HG03060 (cell line): ENCODE data around the gene SLC22A5.

Experiments
- ATAC-seq: cut with Tn5 transposase; IDR thresholded peaks from one replicate; pipeline ENCODE4 v1.9.1; 2021; ENCODE audit warnings: low read depth, moderate number of reproducible peaks; ENCODE audit not compliant: unreplicated experiment

SLC22A5 gene

DNA sequence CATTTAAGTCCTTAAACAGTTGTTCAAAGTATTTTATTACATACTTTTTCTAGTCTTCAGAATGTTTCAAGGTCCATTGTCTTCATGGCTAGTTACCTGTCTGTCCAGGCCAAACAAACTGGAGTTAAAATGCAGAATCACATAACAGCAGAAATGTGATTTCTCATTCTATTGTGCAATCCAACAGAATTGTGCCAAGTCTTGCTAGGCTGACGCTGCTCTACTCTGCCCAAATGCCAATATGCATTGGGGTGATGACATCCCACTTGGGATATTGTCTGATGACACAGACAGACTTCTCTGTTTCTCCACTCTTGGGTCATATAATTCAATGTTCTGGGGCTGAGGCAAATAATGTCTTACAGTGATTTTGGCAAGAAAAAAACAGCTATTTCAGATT lies 5.2 kb upstream of the SLC22A5 start:
- ATAC-seq = no peak

DNA sequence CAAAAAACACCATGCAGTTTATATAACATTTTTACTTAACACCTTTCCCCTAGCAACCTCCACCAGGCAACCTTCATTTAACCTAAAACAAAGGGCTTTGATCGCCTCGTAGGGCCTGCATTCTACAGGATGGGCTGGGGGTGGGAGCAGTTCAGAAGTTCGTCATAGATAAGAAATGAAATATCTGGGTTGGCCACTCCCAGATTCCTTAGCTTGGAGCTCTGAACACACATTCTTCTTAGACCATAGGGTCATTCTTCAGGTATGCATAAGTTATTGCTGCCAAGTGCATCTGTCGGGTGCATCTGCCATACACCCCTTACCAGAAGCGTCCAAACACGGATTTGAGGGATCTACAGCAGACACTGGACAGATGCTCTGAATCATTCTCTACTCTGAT lies 4.3 kb upstream of the SLC22A5 start:
- no peak for ATAC-seq

DNA sequence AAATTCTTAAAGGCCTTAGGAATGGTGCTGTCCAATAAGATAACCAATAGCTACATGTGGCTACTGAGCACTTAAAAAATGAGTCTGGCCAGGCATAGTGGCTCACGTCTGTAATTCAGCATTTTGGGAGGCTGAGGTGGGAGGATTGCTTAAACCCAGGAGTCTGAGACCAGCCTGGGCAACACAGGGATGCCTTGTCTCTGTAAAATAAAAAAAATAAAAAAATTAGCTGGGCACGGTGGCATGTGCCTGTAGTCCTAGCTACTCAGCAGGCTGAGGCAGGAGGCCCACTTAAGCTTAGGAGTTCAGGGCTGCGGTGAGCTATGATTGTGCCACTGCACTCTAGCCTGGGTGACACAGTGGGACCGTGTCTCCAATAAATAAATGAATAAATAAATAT lies 1.3 kb upstream of the SLC22A5 start:
- no peak for ATAC-seq

- ATAC-seq = no peak
Measured at GRCh38 chr5:132369007-132369473, 470 bp upstream of the SLC22A5 start.

- no peak for ATAC-seq
Measured at GRCh38 chr5:132370181-132370970, 866 bp downstream of the SLC22A5 start.

DNA sequence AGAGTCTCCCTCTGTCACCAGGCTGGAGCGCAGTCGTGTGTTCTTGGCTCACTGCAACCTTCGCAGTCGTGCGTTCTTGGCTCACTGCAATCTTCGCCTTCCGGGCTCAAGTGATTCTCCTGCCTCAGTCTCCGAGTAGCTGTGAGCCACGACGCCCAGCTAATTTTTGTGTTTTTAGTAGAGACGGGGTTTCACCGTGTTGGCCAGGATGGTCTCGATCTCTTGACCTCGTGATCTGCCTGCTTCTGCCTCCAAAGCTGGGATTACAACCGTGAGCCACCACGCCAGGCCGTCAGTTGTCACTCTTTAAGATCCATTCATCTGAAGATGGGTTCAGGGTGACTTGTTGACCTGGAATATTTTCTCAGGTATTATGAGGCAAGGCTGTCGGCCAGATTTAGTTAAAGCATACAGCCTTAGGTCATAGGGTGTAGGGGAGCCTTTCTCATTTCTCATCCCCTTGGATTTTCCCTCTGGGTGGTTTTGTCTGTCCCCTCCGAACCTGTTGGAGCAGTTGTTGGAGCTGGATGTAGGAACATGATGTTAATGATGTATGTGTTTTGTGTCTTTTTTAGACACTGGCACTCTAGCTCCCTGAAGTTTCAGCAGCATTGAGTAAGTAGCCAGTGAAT lies 1.6 kb downstream of the SLC22A5 start:
- no peak for ATAC-seq

DNA sequence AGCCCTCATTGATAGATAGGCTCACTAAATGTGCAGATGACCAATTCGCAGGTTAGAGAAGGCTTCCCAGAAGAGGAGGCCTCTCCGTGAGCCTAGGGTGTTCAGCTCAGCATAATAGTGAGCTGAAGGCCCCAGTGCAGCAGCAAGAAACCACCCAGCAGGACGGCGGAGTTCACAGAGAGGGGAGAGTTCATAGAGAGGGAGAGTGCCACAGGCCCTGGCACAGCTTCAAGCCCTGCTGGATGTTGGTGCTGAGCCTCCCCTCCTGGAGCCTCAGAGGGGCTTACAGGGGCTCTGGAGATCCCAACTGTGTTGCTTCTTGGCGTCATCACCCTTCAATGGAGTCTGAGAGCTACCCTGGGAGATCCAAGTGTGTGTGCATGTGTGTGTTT lies 2.1 kb downstream of the SLC22A5 start:
- no peak for ATAC-seq

DNA sequence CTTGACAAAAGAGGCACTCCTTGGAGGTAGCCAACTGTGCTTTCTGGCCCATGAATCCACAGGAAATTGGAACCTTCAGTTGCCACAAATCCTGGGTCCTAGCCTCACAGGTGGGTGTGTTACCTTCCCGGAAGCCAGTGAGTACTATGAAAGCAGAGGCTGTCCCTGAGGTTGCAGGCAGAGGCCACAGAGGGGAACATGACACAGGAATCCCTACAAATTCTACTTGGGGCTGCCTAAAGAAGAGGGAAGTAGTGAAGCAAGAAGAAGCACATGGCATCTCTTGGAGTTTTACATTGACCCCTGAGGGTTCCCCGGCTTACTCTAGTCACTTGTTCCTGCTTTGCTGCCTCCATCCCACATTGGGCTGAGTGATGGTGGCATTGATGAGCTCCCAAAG lies 2.6 kb downstream of the SLC22A5 start:
- ATAC-seq = no peak

GRCh38 chr5:132372542-132372941 lies 3.0 kb downstream of the SLC22A5 start:
- ATAC-seq = no peak

DNA sequence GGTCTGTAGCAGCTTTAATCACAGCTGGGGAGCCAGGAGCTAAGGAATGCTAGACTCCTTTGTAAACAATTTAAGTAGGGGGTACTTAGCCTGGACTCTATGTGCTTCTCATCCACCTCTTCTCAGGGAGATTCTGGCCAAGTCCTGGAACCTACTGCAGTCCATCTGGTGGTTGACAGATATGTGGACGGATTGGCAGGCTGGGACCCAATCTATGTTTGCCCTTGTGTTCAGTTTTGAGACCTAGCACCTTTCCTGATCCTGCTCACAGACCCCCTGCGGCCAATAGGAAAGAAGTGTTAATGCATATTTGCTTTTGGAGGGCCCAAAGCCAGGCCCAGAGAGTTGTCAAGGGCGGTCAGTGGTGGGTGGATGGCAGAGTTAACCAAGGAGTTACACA lies 6.4 kb downstream of the SLC22A5 start:
- no peak for ATAC-seq

GRCh38 chr5:132376694-132377641 lies 7.5 kb downstream of the SLC22A5 start:
- no peak for ATAC-seq

GRCh38 chr5:132377738-132378137 lies 8.2 kb downstream of the SLC22A5 start:
- ATAC-seq = no peak

DNA sequence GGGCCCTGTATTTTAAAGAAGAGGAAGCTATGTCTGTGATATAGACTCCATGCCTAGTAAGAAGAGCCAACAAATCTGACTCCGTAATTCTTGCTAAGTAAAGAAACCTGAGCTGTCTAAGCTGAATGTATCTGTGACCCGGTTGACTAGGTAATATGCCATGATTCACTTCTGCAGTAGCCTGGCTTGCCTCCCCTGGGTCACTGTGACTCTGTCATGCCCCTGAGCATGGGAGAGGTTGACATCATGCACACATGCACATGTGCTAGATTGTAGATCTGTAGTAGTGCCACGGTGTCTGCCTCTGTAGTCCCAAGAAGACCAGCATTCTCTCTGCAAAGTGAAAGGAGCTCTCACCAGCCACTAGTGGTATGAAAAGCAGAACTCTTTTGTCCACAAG lies 9.1 kb downstream of the SLC22A5 start:
- ATAC-seq = no peak

DNA sequence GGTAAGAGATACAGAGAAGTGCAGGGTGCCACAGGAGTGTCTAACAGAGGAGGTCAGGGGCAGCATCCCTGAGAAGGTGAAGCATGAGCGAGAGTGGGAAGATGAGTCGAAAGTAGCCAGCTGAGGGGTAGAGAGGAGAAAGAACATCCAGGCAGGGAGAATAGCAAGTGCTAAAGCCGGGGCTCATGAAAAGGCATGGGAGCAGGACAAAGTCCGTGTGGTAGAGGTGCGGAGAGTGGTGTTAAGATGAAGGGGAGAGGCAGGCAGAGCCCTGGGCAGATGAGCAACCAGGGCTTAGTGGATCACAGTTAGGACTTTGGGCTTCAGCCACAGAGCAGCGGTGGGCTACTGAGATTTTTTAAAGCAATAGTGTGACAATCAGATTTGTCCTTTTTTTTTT lies 10.5 kb downstream of the SLC22A5 start:
- no peak for ATAC-seq

GRCh38 chr5:132380741-132381140 lies 11.2 kb downstream of the SLC22A5 start:
- ATAC-seq = no peak

DNA sequence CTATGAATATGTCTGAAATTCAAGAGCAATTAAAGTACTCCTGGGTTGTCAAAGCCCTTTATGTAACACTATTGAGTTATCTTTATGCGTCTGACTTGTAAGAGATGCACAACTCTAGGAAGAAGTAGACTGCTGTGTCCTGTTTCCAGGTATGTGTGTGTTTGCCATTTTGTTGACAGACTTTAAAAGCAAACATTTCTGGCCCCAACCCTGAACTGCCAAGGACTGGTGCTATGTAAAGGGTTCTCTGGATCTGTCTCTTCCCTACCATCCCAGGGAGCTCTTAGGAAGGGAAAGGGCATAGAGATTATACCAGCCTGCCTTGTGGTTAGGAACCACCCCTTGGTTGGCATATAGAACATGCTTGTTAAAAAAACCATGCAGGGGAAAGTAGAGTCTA lies 12.1 kb downstream of the SLC22A5 start:
- ATAC-seq = no peak

DNA sequence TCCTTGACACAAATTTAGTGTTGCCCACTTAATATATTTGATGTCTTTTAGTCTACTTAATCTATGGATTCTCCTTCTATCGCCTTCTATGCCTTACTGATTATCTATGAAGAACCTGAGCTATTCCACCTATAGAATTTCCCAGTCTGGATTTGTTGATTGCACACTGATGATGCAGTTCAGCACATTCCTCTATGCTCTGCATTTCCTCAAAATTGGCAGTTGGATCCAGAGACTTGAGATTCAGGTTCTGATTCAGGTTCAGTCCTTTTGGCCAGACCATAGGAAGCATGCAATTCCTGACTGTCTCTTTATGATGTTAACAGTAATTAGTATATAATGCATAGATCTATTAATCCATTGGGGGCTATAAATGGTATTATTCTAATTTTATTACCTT lies 13.8 kb downstream of the SLC22A5 start:
- no peak for ATAC-seq

- no peak for ATAC-seq
Measured at GRCh38 chr5:132383984-132384383, 14.5 kb downstream of the SLC22A5 start.

- ATAC-seq = no peak
Measured at GRCh38 chr5:132384506-132385050, 15.1 kb downstream of the SLC22A5 start.

DNA sequence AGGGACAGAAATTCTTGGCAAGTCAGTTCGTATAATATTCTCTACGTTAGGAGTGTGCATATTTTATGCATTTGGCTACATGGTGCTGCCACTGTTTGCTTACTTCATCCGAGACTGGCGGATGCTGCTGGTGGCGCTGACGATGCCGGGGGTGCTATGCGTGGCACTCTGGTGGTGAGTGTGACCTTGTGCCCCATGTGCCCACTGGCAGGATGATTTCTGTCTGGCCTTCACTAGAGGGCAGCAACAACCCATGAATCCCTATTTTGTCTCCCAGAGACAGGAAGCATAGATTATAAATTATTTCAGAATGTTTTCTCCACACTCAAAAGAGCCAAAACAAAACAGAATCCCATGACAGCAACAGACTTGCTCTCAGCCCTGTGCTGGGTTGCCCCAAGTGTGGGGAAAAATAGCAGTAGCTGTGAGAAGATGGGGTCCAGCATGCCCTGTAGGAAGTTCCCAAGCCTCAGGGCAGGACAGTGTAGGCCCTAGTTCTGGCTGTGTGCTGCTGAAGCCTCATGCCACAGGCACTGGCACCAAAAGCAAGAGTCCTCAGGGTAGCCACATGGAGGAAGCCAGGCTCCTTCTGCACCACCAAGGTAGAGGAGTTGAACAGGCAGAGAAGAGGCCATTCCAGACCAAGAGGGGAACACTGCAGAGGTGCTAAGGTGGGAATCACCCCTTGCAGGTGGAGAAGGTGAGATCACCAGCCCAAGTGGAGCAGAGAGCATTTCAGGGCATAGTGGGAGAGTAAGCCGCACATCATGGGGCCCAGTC lies 16.0 kb downstream of the SLC22A5 start:
- ATAC-seq = no peak
